ENCODE measurements around the gene PMF1.

PMF1 gene

DNA sequence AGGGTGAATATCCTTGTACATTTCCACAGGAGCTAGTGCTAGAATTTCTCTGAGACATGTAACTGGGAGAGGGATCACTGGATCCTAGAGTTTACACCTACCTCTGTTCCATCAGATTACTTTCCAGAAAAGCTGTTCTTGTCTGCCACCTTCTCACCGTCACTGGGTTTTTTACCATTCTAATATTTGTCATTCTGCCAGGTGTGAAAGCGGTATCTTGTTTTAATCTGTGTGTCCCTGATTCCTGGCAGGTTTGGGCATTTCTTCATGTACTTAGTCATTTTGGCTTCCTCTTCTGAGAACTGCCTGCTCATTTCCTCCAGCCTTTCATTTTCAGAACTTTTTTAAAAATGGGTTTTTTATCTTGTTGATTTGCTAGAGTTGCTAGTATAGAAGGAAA is 5.1 kb downstream of the PMF1 start:
- Histone ChIP-seq H3K9me3 (ENCODE audit: insufficient read depth, low read length) (no peaks in the 10 kb centered on the region), H3K4me1 (ENCODE audit: insufficient read depth, insufficient read length) (peaks cover 3% of the 10 kb centered on the region), H3K36me3 (ENCODE audit: insufficient read depth, insufficient read length, low read length) (peaks cover 51% of the 10 kb centered on the region), H3K4me3 (ENCODE audit: insufficient read length, low read depth) (no peak overlapping the region), H3K27me3 (ENCODE audit: insufficient read depth, insufficient read length) (no peaks in the 10 kb centered on the region), H3K9ac (ENCODE audit: insufficient read length, low read depth) (no peak overlapping the region)
- no peak for DNase-seq (ENCODE audit: low read depth, low spot score)
- no peak for TF ChIP-seq YY1 (IDR thresholded peaks at IDR 0.05; ENCODE audit: insufficient read depth, insufficient read length)
- no peak for TF ChIP-seq SUZ12 (IDR thresholded peaks at IDR 0.05; ENCODE audit: extremely low read depth, insufficient read depth, insufficient read length)
- TF ChIP-seq ZNF274 (IDR thresholded peaks at IDR 0.05; ENCODE audit: low read depth, low read length): no peak

DNA sequence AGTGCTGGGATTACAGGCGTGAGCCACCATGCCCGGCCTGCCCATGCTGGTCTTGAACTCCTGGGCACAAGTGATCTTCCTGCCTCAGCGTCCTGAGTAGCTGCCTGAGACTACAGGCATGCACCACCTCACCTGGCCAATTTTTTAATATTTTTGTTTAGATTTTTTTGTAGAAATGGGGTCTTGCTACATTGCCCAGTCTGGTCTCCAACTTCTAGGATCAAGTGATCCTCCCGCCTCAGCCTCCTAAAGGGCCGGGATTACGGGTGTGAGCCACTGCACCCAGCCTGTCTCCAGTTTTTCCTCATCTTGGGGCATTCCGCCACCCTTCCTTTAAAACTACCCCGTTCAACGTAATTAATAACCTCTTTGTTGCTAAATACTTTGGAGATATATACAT is 7.4 kb downstream of the PMF1 start:
- H3K27me3 ChIP-seq (ENCODE audit: insufficient read depth, insufficient read length): no peaks in the 10 kb centered on the region
- no peak for DNase-seq (ENCODE audit: low read depth, low spot score)
- H3K36me3 ChIP-seq (ENCODE audit: insufficient read depth, insufficient read length, low read length): peaks cover 55% of the 10 kb centered on the region
- no peaks in the 10 kb centered on the region for H3K9me3 ChIP-seq (ENCODE audit: insufficient read depth, low read length)
- no peak overlapping the region for H3K4me3 ChIP-seq (ENCODE audit: insufficient read length, low read depth)
- H3K9ac ChIP-seq (ENCODE audit: insufficient read length, low read depth): no peak overlapping the region
- TF ChIP-seq ZNF274 (IDR thresholded peaks at IDR 0.05; ENCODE audit: low read depth, low read length) (no peak), SUZ12 (IDR thresholded peaks at IDR 0.05; ENCODE audit: extremely low read depth, insufficient read depth, insufficient read length) (no peak), YY1 (IDR thresholded peaks at IDR 0.05; ENCODE audit: insufficient read depth, insufficient read length) (no peak)
- peaks cover 2% of the 10 kb centered on the region for H3K4me1 ChIP-seq (ENCODE audit: insufficient read depth, insufficient read length)

DNA sequence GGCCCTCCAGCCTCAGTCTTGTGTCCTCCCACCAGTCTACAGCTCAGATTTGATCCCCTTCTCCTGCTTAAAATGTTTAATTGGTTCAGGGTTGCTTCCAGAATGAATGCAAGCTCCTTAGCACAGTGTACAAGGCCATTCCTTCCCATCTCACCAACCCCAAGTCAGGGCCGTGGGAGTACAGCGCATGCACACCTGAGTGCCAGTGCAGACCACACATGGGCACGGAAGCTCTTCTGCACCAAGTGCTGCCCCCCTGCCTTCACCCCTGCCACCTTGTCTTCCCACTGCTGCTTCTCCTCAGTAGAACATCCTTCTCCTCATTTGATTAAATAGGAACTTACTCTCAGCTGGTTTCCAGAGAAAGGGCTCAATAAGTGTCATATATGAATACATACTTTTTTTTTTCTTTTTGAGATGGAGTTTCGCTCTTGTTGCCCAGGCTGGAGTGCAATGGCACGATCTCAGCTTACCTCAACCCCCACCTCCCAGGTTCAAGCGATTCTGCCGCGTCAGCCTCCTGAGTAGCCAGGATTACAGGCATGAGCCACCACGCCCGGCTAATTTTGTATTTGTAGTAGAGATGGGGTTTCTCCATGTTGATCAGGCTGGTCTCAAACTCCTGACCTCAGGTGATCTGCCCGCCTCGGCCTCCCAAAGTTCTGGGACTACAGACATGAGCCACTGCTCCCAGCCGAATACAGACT is 9.3 kb downstream of the PMF1 start:
- no peak overlapping the region for H3K9ac ChIP-seq (ENCODE audit: insufficient read length, low read depth)
- no peaks in the 10 kb centered on the region for H3K27me3 ChIP-seq (ENCODE audit: insufficient read depth, insufficient read length)
- peaks cover 2% of the 10 kb centered on the region for H3K4me1 ChIP-seq (ENCODE audit: insufficient read depth, insufficient read length)
- peaks cover 59% of the 10 kb centered on the region for H3K36me3 ChIP-seq (ENCODE audit: insufficient read depth, insufficient read length, low read length)
- no peak overlapping the region for H3K4me3 ChIP-seq (ENCODE audit: insufficient read length, low read depth)
- DNase-seq (ENCODE audit: low read depth, low spot score): no peak
- no peaks in the 10 kb centered on the region for H3K9me3 ChIP-seq (ENCODE audit: insufficient read depth, low read length)
- no peak for TF ChIP-seq ZNF274 (IDR thresholded peaks at IDR 0.05; ENCODE audit: low read depth, low read length)
- TF ChIP-seq YY1 (IDR thresholded peaks at IDR 0.05; ENCODE audit: insufficient read depth, insufficient read length): no peak
- TF ChIP-seq SUZ12 (IDR thresholded peaks at IDR 0.05; ENCODE audit: extremely low read depth, insufficient read depth, insufficient read length): no peak

DNA sequence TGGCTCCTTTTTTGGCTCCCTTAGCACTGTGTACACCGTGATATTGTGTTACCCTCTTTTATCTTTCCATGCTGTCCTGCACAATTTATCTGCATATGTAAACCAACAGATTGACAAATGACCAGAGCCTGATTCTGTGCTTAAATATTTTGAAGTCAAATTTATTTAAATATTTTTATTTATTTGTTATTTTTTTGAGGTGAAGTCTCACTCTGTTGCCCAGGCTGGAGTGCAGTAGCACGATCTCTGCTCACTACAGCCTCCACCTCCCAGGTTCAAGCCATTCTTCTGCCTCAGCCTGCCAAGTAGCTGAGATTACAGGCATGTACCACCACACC is 12.8 kb downstream of the PMF1 start:
- Histone ChIP-seq H3K4me3 (ENCODE audit: insufficient read length, low read depth) (no peak overlapping the region), H3K4me1 (ENCODE audit: insufficient read depth, insufficient read length) (peaks cover 2% of the 10 kb centered on the region), H3K27me3 (ENCODE audit: insufficient read depth, insufficient read length) (no peaks in the 10 kb centered on the region), H3K9ac (ENCODE audit: insufficient read length, low read depth) (no peak overlapping the region), H3K36me3 (ENCODE audit: insufficient read depth, insufficient read length, low read length) (peaks cover 69% of the 10 kb centered on the region), H3K9me3 (ENCODE audit: insufficient read depth, low read length) (no peaks in the 10 kb centered on the region)
- TF ChIP-seq SUZ12 (IDR thresholded peaks at IDR 0.05; ENCODE audit: extremely low read depth, insufficient read depth, insufficient read length): no peak
- TF ChIP-seq ZNF274 (IDR thresholded peaks at IDR 0.05; ENCODE audit: low read depth, low read length): no peak
- no peak for TF ChIP-seq YY1 (IDR thresholded peaks at IDR 0.05; ENCODE audit: insufficient read depth, insufficient read length)
- DNase-seq (ENCODE audit: low read depth, low spot score): no peak

DNA sequence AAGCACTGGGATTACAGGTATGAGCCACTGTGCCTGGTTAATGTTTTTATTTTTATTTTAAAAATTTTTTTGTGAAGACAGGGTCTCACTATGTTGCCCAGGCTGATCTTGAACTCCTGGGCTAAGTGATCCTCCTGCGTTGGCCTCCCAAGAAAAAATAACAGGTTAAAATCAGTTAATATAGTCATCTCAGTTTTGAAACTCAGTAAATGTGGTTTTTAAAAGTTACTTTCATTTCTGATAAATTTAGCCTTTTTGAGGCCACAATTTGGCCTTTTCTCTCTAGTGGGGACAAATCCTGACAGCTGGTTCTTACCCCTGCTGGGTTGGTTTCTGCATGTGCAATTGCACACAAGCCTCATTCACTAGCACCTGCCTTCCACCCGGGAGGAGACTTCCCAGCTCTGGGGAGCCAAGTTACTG is 13.3 kb downstream of the PMF1 start:
- Histone ChIP-seq H3K27me3 (ENCODE audit: insufficient read depth, insufficient read length) (no peaks in the 10 kb centered on the region), H3K4me3 (ENCODE audit: insufficient read length, low read depth) (no peak overlapping the region), H3K36me3 (ENCODE audit: insufficient read depth, insufficient read length, low read length) (peaks cover 65% of the 10 kb centered on the region), H3K9me3 (ENCODE audit: insufficient read depth, low read length) (no peaks in the 10 kb centered on the region), H3K4me1 (ENCODE audit: insufficient read depth, insufficient read length) (peaks cover 2% of the 10 kb centered on the region), H3K9ac (ENCODE audit: insufficient read length, low read depth) (no peak overlapping the region)
- TF ChIP-seq YY1 (IDR thresholded peaks at IDR 0.05; ENCODE audit: insufficient read depth, insufficient read length) (no peak), SUZ12 (IDR thresholded peaks at IDR 0.05; ENCODE audit: extremely low read depth, insufficient read depth, insufficient read length) (no peak)
- DNase-seq (ENCODE audit: low read depth, low spot score): no peak

DNA sequence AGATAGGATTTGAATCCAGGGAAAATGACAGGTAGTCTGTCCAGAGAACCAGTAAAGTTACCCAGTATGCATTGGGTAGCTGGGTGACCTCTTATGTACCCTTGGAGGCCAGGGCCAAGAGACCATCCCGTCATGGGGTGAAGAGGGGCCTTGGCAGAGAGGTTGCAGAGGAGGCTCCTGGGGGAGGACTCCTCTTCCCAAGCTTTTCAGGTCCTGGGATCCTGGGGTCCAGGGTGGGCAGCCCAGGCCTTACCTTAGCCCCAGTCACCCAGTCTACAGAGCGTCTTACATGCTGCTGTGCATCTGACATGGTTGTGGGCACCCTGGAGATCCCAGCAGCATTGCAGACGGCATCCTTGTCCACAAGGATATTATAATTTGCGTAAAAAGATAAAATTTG is 14.0 kb downstream of the PMF1 start:
- TF ChIP-seq ZNF274 (IDR thresholded peaks at IDR 0.05; ENCODE audit: low read depth, low read length) (no peak), YY1 (IDR thresholded peaks at IDR 0.05; ENCODE audit: insufficient read depth, insufficient read length) (no peak), SUZ12 (IDR thresholded peaks at IDR 0.05; ENCODE audit: extremely low read depth, insufficient read depth, insufficient read length) (no peak)
- H3K4me3 ChIP-seq (ENCODE audit: insufficient read length, low read depth): no peak overlapping the region
- no peak for DNase-seq (ENCODE audit: low read depth, low spot score)
- peaks cover 3% of the 10 kb centered on the region for H3K4me1 ChIP-seq (ENCODE audit: insufficient read depth, insufficient read length)
- no peaks in the 10 kb centered on the region for H3K9me3 ChIP-seq (ENCODE audit: insufficient read depth, low read length)
- no peaks in the 10 kb centered on the region for H3K27me3 ChIP-seq (ENCODE audit: insufficient read depth, insufficient read length)
- H3K9ac ChIP-seq (ENCODE audit: insufficient read length, low read depth): no peak overlapping the region
- peaks cover 60% of the 10 kb centered on the region for H3K36me3 ChIP-seq (ENCODE audit: insufficient read depth, insufficient read length, low read length)

DNA sequence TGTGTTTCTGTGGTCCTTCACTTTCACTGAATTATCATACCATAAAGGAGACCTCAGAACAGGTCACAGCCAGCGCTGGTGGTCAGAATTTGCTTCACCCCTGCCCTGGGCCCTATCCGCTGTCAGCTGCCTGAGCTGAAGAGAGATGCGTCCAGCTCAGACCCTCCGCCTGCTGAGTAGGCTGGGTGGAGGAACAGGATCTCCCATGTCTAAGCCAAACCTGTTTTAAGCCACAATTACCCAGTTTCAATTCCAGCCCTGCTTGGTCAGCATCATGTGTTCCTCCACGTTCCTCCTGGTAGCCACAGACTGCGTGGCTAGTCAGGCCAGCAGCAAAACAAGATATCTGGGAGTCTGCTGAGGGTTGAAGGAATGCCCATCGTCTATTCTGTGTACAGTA is 15.7 kb downstream of the PMF1 start:
- Histone ChIP-seq H3K9ac (ENCODE audit: insufficient read length, low read depth) (no peak overlapping the region), H3K36me3 (ENCODE audit: insufficient read depth, insufficient read length, low read length) (peaks cover 54% of the 10 kb centered on the region), H3K4me3 (ENCODE audit: insufficient read length, low read depth) (no peak overlapping the region), H3K27me3 (ENCODE audit: insufficient read depth, insufficient read length) (no peaks in the 10 kb centered on the region), H3K4me1 (ENCODE audit: insufficient read depth, insufficient read length) (peaks cover 7% of the 10 kb centered on the region), H3K9me3 (ENCODE audit: insufficient read depth, low read length) (no peaks in the 10 kb centered on the region)
- DNase-seq (ENCODE audit: low read depth, low spot score): no peak
- TF ChIP-seq SUZ12 (IDR thresholded peaks at IDR 0.05; ENCODE audit: extremely low read depth, insufficient read depth, insufficient read length) (no peak), YY1 (IDR thresholded peaks at IDR 0.05; ENCODE audit: insufficient read depth, insufficient read length) (no peak), ZNF274 (IDR thresholded peaks at IDR 0.05; ENCODE audit: low read depth, low read length) (no peak)
